Gastrocnemius medialis (tissue), 4 donors: ENCODE measurements around the gene HELQ. TPM values are rescaled to one million over a fixed set of nuclear protein-coding genes. Genes with fewer than 3 reads are reported as not detected.

Experiments
- ATAC-seq, 2 donors: fragments of 150-250 bp; one replicate each; pipeline ENCODE4 v1.9.1; 2016
- DNase-seq, 2 donors: peaks; one replicate each; pipeline ENCODE4 v3.0.0-alpha.2; 2019
- H3K27ac ChIP-seq, 4 donors: fragments of 200-600 bp; sonication (generic); 1 replicate in 1 of 4; 2 replicates in 3 of 4; pipeline ENCODE4 v1.5.1; 2016 to 2018; ENCODE audit warnings: mild to moderate bottlenecking in 2 of 4, moderate library complexity in 1 of 4
- H3K27me3 ChIP-seq, 3 donors: fragments of 200-600 bp; sonication (generic) in 2 of 3; 1 replicate in 1 of 3; 2 replicates in 2 of 3; pipeline versions ENCODE4 v1.5.1 to v1.6.0; 2016 to 2019; ENCODE audit warnings: mild to moderate bottlenecking in 1 of 3, moderate library complexity in 1 of 3
- H3K36me3 ChIP-seq, 2 donors: fragments of 200-600 bp; sonication (generic) in 1 of 2; one replicate each; pipeline ENCODE4 v1.5.1; 2017 to 2018
- H3K4me1 ChIP-seq, 2 donors: fragments of 200-600 bp; sonication (generic) in 1 of 2; one replicate each; pipeline ENCODE4 v1.5.1; 2016 to 2017; ENCODE audit warnings: mild to moderate bottlenecking in 2 of 2
- H3K4me3 ChIP-seq, 4 donors: fragments of 200-600 bp; sonication (generic) in 3 of 4; 1 replicate in 1 of 4; 2 replicates in 3 of 4; pipeline ENCODE4 v1.5.1; 2016 to 2019; ENCODE audit warnings: mild to moderate bottlenecking in 2 of 4
- H3K9me3 ChIP-seq, 3 donors: fragments of 200-600 bp; sonication (generic) in 2 of 3; 1 replicate in 1 of 3; 2 replicates in 2 of 3; pipeline ENCODE4 v1.5.1; 2016 to 2019
- POLR2A ChIP-seq, 2 donors: fragments of 450-650 bp; IDR thresholded peaks; one replicate each; pipeline ENCODE4 v1.6.1; 2017; ENCODE audit warnings: antibody characterized with exemption in 2 of 2, mild to moderate bottlenecking in 2 of 2, moderate library complexity in 2 of 2
- in situ Hi-C, 4 donors: fragments of 200-750 bp; cut with MboI; loops; one replicate each; pipeline versions ENCODE4 v1.15.0 to v1.8.0; 2017; ENCODE audit warnings: low sequenced_read_pairs in 4 of 4
- intact Hi-C: fragments of 100-400 bp; cut with DNase I; formaldehyde crosslinking; loops from one replicate; pipeline ENCODE4 v1.15.1; 2023; ENCODE audit warnings: low total_unique reads
- total RNA-seq, 4 donors: library from RNA; depleted of rRNA; stranded (reverse); fragments of >200 nt; gene quantifications; one replicate each; pipeline versions ENCODE4 v1.1.0 to v1.2.3, GENCODE V29; 2016
- TF ChIP-seq, protein P1 (sequence below), 5 experiments: fragments of 450-650 bp in 3 of 5; fragments of 200-600 bp in 2 of 5; sonication (generic) in 2 of 5; IDR thresholded peaks in 4 of 5; conservative IDR thresholded peaks in 1 of 5; 1 replicate in 4 of 5; 2 replicates in 1 of 5; pipeline ENCODE4 v1.5.1; 2016 to 2019; ENCODE audit warnings: antibody characterized with exemption in 5 of 5, mild to moderate bottlenecking in 3 of 5, moderate library complexity in 3 of 5

The HELQ gene
- total RNA-seq, 4 donors from 2014 or later = 13.1 to 18.4 (median 15.5) TPM

DNA sequence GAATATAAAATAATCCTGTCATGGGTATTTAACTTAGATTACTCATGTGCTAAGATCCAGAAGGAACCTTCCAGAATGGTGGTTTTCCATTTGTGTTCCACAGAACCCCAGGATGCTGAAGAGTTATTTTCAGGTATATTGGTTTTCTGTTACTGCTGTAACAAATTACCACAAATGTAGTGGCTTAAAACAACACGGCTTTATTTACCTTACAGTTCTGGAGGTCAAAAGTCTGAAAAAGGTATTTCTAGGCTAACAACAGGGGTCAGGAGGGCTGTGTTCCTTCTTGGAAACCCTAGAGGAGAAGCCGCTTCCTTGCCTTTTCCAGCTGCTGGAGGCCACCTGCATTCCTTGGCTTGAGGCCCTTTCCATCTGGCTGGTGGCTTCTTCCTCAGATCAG, 63.1 kb downstream of the HELQ start:
- H3K27ac ChIP-seq = no peak overlapping the region
- H3K4me3 ChIP-seq = no peak overlapping the region
- H3K36me3 ChIP-seq = no peaks in the 10 kb centered on the region
- intact Hi-C loops (no loop called here), in situ Hi-C loops (no loop called here)
- no peaks in the 10 kb centered on the region for H3K9me3 ChIP-seq
- peaks cover 9 to 14% of the 10 kb centered on the region in 2 donors for H3K4me1 ChIP-seq
- ATAC-seq = no peak
- TF ChIP-seq POLR2A (IDR thresholded peaks at IDR 0.05) = no peak
- TF ChIP-seq, protein P1, sequence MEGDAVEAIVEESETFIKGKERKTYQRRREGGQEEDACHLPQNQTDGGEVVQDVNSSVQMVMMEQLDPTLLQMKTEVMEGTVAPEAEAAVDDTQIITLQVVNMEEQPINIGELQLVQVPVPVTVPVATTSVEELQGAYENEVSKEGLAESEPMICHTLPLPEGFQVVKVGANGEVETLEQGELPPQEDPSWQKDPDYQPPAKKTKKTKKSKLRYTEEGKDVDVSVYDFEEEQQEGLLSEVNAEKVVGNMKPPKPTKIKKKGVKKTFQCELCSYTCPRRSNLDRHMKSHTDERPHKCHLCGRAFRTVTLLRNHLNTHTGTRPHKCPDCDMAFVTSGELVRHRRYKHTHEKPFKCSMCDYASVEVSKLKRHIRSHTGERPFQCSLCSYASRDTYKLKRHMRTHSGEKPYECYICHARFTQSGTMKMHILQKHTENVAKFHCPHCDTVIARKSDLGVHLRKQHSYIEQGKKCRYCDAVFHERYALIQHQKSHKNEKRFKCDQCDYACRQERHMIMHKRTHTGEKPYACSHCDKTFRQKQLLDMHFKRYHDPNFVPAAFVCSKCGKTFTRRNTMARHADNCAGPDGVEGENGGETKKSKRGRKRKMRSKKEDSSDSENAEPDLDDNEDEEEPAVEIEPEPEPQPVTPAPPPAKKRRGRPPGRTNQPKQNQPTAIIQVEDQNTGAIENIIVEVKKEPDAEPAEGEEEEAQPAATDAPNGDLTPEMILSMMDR (IDR thresholded peaks at IDR 0.05 in 4 of 5, conservative IDR thresholded peaks at IDR 0.05 in 1 of 5) = no peak
- no peak for DNase-seq
- H3K27me3 ChIP-seq = no peaks in the 10 kb centered on the region

- intact Hi-C loops = no loop called here
- no peak for ATAC-seq
Observed at GRCh38 chr4:83390944-83391343, 64.7 kb downstream of the HELQ start.

GRCh38 chr4:83389756-83390505, 65.7 kb downstream of the HELQ start:
- H3K27me3 ChIP-seq = no peaks in the 10 kb centered on the region
- H3K27ac ChIP-seq = peak overlapping the region; percentile 36 to 67 (median 48)
- in situ Hi-C loops = no loop called here
- DNase-seq (peak in 1 of 2 donors; percentile 13), ATAC-seq (peak; percentile 66 to 82)
- no peaks in the 10 kb centered on the region for H3K36me3 ChIP-seq
- H3K4me1 ChIP-seq = peaks cover 9 to 14% of the 10 kb centered on the region in 2 donors
- intact Hi-C loops = no loop called here
- no peak for TF ChIP-seq POLR2A (IDR thresholded peaks at IDR 0.05)
- TF ChIP-seq, protein P1 (IDR thresholded peaks at IDR 0.05 in 4 of 5, conservative IDR thresholded peaks at IDR 0.05 in 1 of 5) = no peak
- H3K9me3 ChIP-seq = no peaks in the 10 kb centered on the region
- no peak overlapping the region for H3K4me3 ChIP-seq

More at GRCh38 chr4:83390944-83391343, 64.7 kb downstream of the HELQ start:
- H3K9me3 ChIP-seq = no peaks in the 10 kb centered on the region
- no peaks in the 10 kb centered on the region for H3K27me3 ChIP-seq
- no peak for DNase-seq
- no peaks in the 10 kb centered on the region for H3K36me3 ChIP-seq
- no peak overlapping the region for H3K4me3 ChIP-seq
- no peak for TF ChIP-seq POLR2A (IDR thresholded peaks at IDR 0.05)
- TF ChIP-seq, protein P1 (IDR thresholded peaks at IDR 0.05 in 4 of 5, conservative IDR thresholded peaks at IDR 0.05 in 1 of 5) = no peak
- no peak overlapping the region for H3K27ac ChIP-seq
- H3K4me1 ChIP-seq = peaks cover 9 to 14% of the 10 kb centered on the region in 2 donors
- in situ Hi-C loops = no loop called here

- H3K27ac ChIP-seq = peak overlapping the region; percentile 36 to 67 (median 48)
- no peaks in the 10 kb centered on the region for H3K9me3 ChIP-seq
- H3K36me3 ChIP-seq = no peaks in the 10 kb centered on the region
- H3K4me3 ChIP-seq = no peak overlapping the region
- intact Hi-C loops (no loop called here), in situ Hi-C loops (no loop called here)
- H3K4me1 ChIP-seq = peaks cover 9 to 14% of the 10 kb centered on the region in 2 donors
- DNase-seq (no peak), ATAC-seq (peak; percentile 39 to 72)
- TF ChIP-seq, protein P1 (IDR thresholded peaks at IDR 0.05 in 4 of 5, conservative IDR thresholded peaks at IDR 0.05 in 1 of 5) = no peak
- TF ChIP-seq POLR2A (IDR thresholded peaks at IDR 0.05) = no peak
- H3K27me3 ChIP-seq = no peaks in the 10 kb centered on the region
Observed at GRCh38 chr4:83389037-83389720, 66.4 kb downstream of the HELQ start.
